Measurements from ENCODE around the gene SYNGR4. TPM values are rescaled to one million over a fixed set of nuclear protein-coding genes. Genes with fewer than 3 reads are reported as not detected.

The SYNGR4 gene
- total RNA-seq, 4 donors from 2014 or later: not detected

DNA sequence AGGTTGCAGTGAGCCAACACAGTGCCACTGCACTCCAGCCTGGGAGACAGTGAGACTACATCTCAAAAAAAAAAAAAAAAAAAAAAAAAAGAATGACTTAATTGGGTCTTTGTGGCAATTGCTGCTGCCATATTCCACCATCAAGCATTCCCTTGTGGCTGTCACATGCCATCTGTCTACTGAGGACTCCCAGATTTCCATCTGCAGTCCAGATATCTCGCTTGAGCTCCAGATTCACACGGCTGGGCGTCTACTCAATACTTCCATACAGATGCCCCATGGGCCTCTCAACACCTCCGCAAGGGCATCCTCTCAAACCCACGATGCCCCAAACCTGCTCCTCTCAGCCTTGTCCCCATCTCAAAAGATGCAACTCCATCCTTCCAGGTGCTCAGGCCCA is 13.3 kb upstream of the SYNGR4 start:
- no peak overlapping the region for H3K27ac ChIP-seq
- TF ChIP-seq, protein P1, sequence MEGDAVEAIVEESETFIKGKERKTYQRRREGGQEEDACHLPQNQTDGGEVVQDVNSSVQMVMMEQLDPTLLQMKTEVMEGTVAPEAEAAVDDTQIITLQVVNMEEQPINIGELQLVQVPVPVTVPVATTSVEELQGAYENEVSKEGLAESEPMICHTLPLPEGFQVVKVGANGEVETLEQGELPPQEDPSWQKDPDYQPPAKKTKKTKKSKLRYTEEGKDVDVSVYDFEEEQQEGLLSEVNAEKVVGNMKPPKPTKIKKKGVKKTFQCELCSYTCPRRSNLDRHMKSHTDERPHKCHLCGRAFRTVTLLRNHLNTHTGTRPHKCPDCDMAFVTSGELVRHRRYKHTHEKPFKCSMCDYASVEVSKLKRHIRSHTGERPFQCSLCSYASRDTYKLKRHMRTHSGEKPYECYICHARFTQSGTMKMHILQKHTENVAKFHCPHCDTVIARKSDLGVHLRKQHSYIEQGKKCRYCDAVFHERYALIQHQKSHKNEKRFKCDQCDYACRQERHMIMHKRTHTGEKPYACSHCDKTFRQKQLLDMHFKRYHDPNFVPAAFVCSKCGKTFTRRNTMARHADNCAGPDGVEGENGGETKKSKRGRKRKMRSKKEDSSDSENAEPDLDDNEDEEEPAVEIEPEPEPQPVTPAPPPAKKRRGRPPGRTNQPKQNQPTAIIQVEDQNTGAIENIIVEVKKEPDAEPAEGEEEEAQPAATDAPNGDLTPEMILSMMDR (IDR thresholded peaks at IDR 0.05): no peak
- TF ChIP-seq POLR2A (IDR thresholded peaks at IDR 0.05): no peak
- no peaks in the 10 kb centered on the region for H3K27me3 ChIP-seq
- no peak overlapping the region for H3K4me3 ChIP-seq
- no peak for DNase-seq
- H3K9me3 ChIP-seq: no peaks in the 10 kb centered on the region
- H3K4me1 ChIP-seq: no peaks in the 10 kb centered on the region
- intact Hi-C loops (cut with DNase I; ENCODE audit: low total_unique reads): no loop called here
- H3K36me3 ChIP-seq: no peaks in the 10 kb centered on the region

DNA sequence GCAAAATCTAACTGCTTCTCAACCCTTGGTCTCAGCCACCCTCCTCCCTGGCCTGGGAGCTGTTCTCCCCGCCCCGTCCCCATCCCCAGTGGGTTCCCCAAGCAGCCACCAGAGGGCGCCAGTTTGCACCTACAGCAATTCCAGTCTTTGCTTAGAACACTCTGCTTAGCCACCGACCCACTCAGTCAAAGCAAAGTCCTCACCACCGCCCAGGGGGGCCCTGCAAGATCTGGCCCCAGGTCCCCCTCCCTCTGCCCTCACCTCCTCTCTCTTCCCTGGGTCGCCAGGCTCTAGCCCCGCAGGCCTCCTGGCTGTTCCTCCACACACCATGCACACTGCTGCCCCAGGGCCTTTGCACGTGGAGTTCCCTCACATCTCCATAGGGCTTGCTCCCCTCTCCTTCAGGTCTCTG is 12.8 kb upstream of the SYNGR4 start:
- peak in 1 of 2 donors; percentile 39 for DNase-seq
- Histone ChIP-seq H3K27me3 (no peaks in the 10 kb centered on the region), H3K9me3 (no peaks in the 10 kb centered on the region), H3K4me3 (no peak overlapping the region), H3K36me3 (no peaks in the 10 kb centered on the region), H3K4me1 (no peaks in the 10 kb centered on the region), H3K27ac (no peak overlapping the region)
- TF ChIP-seq, protein P1 (IDR thresholded peaks at IDR 0.05): peak; percentile 32 to 53 (median 42)
- no peak for TF ChIP-seq POLR2A (IDR thresholded peaks at IDR 0.05)
- intact Hi-C loops (cut with DNase I; ENCODE audit: low total_unique reads): no loop called here

DNA sequence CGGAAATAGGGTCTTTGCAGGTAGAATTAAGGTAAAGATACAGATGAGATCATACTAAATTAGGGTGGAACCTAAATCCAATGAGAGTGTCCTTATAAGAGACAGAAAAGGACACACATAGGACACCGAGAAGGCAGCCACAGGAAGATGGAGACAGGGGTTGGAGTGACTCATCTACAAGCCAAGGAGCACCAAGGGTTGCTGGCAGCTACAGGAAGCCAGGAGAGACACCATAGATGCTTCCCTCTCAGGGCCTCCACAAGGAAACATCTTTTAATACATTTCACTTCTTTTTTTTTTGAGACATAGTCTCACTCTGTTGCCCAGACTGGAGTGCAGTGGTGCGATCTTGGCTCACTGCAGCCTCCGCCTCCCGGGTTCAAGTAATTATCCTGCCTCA is 10.5 kb upstream of the SYNGR4 start:
- Histone ChIP-seq H3K9me3 (no peaks in the 10 kb centered on the region), H3K27me3 (no peaks in the 10 kb centered on the region), H3K4me1 (no peaks in the 10 kb centered on the region), H3K36me3 (no peaks in the 10 kb centered on the region), H3K4me3 (no peak overlapping the region), H3K27ac (no peak overlapping the region)
- intact Hi-C loops (cut with DNase I; ENCODE audit: low total_unique reads): no loop called here
- DNase-seq: no peak
- TF ChIP-seq, protein P1 (IDR thresholded peaks at IDR 0.05): no peak
- no peak for TF ChIP-seq POLR2A (IDR thresholded peaks at IDR 0.05)

DNA sequence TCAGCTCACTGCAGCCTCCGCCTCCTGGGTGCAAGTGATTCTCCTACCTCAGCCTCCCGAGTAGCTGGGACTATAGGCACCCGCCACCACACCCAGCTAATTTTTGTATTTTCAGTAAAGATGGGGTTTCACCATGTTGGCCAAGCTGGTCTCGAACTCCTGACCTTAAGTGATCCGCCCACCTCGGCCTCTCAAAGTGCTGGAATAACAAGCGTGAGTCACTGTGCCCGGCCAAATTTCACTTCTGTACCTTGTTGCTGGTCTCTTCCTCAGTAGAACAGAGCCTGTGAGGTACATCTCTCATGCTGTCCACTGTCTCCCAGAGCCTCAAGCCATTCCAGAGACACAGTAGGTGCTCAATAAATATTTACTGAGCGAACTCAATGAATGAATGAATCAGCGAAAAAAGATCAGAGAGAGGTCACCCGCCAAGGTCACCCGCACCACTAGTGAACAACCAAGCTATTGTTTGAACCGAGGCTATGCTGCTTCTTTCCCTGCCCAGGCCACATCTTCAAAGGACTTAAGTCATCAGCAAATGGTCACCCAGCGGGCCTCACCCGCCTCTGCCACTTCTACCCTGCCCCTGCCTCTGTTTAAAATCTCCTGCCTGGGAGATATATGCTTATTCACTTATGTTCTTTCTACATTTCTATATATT is 9.7 kb upstream of the SYNGR4 start:
- Histone ChIP-seq H3K4me1 (no peaks in the 10 kb centered on the region), H3K27ac (no peak overlapping the region), H3K27me3 (no peaks in the 10 kb centered on the region), H3K36me3 (no peaks in the 10 kb centered on the region), H3K4me3 (no peak overlapping the region), H3K9me3 (no peaks in the 10 kb centered on the region)
- DNase-seq: no peak
- TF ChIP-seq, protein P1 (IDR thresholded peaks at IDR 0.05): no peak
- TF ChIP-seq POLR2A (IDR thresholded peaks at IDR 0.05): no peak
- intact Hi-C loops (cut with DNase I; ENCODE audit: low total_unique reads): no loop called here

DNA sequence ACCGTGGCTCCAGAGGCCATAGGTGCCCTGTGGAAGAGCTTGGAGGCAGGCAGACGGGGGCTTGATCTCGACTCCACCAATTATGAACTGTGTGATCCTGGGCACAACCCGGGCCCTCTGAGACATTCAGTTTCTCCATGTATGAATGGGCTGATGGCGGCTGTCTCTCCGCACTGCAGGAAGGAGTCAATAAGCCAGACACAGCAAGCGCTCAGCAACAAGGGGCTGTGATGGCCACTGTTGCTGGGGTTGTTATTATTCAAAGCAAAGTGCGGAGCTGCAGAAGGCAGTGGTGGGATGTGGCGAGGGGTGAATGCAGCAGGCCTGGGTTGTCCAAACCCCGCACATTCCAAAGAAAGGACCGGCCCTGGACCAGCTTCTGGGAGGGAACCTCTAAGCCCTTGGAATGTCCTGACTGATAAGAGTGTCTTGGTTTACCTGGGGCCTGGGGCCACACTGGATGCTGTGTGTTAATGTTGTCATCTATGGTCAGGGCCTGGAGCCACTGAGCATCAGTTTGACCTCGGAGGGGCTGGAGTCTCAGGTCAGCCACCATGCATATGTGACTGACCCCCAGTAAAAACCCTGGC is 8.7 kb upstream of the SYNGR4 start:
- intact Hi-C loops (cut with DNase I; ENCODE audit: low total_unique reads): no loop called here
- no peaks in the 10 kb centered on the region for H3K36me3 ChIP-seq
- H3K27me3 ChIP-seq: no peaks in the 10 kb centered on the region
- H3K4me1 ChIP-seq: no peaks in the 10 kb centered on the region
- no peaks in the 10 kb centered on the region for H3K9me3 ChIP-seq
- DNase-seq: no peak
- TF ChIP-seq, protein P1 (IDR thresholded peaks at IDR 0.05): no peak
- TF ChIP-seq POLR2A (IDR thresholded peaks at IDR 0.05): no peak
- H3K27ac ChIP-seq: no peak overlapping the region
- H3K4me3 ChIP-seq: no peak overlapping the region

Measured in uterus (tissue), 4 donors.